Measurements from ENCODE around the gene LIMS2. TPM values are rescaled to one million over a fixed set of nuclear protein-coding genes. Genes with fewer than 3 reads are reported as not detected.

Gene LIMS2
- polyA plus RNA-seq, 2 of the 4 experiments (the other 2 are of a cell fraction), result 1.2 to 6.1 TPM

DNA sequence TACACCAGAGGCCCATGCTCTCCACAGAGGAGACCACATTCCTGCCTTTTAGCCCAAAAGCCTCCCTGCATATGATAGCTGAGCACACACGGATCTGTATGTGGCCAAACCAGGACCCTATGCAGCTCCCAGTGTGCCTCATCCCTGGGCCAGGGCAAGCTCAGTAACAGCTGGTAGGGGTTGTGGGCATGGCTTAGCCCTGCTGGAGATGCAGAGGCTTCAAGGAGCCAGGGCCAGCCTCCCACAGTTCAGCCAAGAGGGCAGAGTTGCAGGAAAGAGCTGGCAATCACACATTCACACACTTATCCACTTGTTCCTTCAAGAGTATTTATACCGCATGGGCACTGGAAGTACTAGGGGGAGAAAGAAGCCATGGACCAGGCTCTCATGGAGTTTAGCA is 1.6 kb upstream of the LIMS2 start:
- no peak overlapping the region for H3K4me2 ChIP-seq
- FAIRE-seq (no peak), DNase-seq (ENCODE audit: low read depth in 1 of 2, low spot score in 1 of 2) (no peak), ATAC-seq (no peak)
- H3K9me3 ChIP-seq, result no peaks in the 10 kb centered on the region
- H3K4me1 ChIP-seq, result peaks cover 11% of the 10 kb centered on the region
- WGBS (ENCODE audit: missing lambda C conversion rate), result 89% methylated on average over 2 of the region's 2 CpGs
- ChIA-PET POLR2A (no interaction called here), CTCF (interaction anchor here (1.4 to 2.7 kb wide), 3 partner anchors 19 to 27 kb away, joined by 3 to 10 read pairs (median 4); partner anchors contain the start of gene SFT2D3)
- no peak for TF ChIP-seq CHD2 (IDR thresholded peaks at IDR 0.05; ENCODE audit: low read length, partially characterized antibody)
- TF ChIP-seq NFE2L2 (conservative IDR thresholded peaks at IDR 0.05; ENCODE audit: low read length), result no peak
- TF ChIP-seq, protein P1, sequence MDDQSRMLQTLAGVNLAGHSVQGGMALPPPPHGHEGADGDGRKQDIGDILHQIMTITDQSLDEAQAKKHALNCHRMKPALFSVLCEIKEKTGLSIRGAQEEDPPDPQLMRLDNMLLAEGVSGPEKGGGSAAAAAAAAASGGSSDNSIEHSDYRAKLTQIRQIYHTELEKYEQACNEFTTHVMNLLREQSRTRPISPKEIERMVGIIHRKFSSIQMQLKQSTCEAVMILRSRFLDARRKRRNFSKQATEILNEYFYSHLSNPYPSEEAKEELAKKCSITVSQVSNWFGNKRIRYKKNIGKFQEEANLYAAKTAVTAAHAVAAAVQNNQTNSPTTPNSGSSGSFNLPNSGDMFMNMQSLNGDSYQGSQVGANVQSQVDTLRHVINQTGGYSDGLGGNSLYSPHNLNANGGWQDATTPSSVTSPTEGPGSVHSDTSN (IDR thresholded peaks at IDR 0.05), result no peak
- TF ChIP-seq KDM1A (IDR thresholded peaks at IDR 0.05; ENCODE audit: low read depth), result no peak
- no peak for TF ChIP-seq MYC (IDR thresholded peaks at IDR 0.05; ENCODE audit: borderline replicate concordance, low read length)
- no peak overlapping the region for H3K4me3 ChIP-seq
- H3K27ac ChIP-seq, result no peak overlapping the region

DNA sequence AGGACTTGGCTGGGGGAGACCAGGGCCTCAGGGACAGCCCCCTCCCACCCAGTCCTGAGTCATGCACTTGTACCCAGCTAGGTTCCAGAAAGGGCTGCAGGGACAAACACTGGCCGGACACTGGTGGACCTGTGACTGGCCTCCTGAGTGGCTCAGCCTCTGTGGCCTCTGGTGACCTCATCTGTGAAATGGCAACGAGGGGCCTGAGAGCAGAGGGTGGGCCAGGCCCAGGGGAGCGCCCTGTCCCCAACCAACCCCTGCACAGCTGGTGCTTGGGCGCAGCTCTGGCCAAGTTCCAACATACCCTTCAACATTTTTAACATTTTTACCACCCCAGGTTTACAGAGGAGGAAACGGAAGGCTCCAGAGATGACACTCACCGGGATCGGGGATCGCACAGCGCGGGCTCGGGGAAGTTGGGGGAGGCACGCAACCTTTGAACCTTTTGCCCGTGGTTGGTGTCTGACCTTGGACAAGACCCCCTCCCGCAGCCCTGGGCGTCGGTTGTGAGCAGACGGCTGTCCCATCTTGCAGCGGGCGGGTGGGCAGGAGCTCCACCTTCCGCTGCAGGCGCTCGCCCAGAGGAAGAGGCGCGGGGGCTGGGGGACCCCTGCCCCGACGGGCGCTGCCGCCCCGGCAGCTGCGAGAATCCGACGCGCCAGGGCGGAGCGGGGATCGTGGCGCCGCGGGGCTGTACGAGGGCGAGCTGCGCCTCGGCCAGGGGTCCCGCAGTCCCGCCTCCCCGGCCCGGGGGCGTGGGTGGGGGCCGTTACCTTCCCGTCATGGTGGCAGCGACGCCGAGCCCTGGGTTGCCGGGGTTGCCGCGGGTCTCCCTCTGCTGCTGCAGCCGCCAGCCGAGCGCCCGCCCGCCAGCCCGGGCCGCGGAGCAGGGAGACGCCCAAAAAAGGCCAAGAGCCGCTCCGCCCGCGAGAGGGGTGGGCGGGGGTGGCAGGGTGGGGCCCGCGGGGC is 805 bp downstream of the LIMS2 start:
- TF ChIP-seq, protein P2, sequence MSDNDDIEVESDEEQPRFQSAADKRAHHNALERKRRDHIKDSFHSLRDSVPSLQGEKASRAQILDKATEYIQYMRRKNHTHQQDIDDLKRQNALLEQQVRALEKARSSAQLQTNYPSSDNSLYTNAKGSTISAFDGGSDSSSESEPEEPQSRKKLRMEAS (IDR thresholded peaks at IDR 0.05), result no peak
- TF ChIP-seq ESRRA (IDR thresholded peaks at IDR 0.05; ENCODE audit: borderline replicate concordance, low read length) (no peak), FOSL2 (IDR thresholded peaks at IDR 0.05) (no peak), FOSL2 (CRISPR knock-in tag; IDR thresholded peaks at IDR 0.05) (no peak), RCOR1 (IDR thresholded peaks at IDR 0.05; ENCODE audit: low read depth, low read length) (no peak)
- TF ChIP-seq, protein P3, sequence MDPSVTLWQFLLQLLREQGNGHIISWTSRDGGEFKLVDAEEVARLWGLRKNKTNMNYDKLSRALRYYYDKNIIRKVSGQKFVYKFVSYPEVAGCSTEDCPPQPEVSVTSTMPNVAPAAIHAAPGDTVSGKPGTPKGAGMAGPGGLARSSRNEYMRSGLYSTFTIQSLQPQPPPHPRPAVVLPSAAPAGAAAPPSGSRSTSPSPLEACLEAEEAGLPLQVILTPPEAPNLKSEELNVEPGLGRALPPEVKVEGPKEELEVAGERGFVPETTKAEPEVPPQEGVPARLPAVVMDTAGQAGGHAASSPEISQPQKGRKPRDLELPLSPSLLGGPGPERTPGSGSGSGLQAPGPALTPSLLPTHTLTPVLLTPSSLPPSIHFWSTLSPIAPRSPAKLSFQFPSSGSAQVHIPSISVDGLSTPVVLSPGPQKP (IDR thresholded peaks at IDR 0.05; ENCODE audit: low read depth, low read length), result no peak
- TF ChIP-seq, protein P4, sequence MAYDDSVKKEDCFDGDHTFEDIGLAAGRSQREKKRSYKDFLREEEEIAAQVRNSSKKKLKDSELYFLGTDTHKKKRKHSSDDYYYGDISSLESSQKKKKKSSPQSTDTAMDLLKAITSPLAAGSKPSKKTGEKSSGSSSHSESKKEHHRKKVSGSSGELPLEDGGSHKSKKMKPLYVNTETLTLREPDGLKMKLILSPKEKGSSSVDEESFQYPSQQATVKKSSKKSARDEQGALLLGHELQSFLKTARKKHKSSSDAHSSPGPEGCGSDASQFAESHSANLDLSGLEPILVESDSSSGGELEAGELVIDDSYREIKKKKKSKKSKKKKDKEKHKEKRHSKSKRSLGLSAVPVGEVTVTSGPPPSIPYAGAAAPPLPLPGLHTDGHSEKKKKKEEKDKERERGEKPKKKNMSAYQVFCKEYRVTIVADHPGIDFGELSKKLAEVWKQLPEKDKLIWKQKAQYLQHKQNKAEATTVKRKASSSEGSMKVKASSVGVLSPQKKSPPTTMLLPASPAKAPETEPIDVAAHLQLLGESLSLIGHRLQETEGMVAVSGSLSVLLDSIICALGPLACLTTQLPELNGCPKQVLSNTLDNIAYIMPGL (CRISPR knock-in tag; IDR thresholded peaks at IDR 0.05; ENCODE audit: borderline replicate concordance), result no peak
- TF ChIP-seq, protein P5, sequence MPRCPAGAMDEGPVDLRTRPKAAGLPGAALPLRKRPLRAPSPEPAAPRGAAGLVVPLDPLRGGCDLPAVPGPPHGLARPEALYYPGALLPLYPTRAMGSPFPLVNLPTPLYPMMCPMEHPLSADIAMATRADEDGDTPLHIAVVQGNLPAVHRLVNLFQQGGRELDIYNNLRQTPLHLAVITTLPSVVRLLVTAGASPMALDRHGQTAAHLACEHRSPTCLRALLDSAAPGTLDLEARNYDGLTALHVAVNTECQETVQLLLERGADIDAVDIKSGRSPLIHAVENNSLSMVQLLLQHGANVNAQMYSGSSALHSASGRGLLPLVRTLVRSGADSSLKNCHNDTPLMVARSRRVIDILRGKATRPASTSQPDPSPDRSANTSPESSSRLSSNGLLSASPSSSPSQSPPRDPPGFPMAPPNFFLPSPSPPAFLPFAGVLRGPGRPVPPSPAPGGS (IDR thresholded peaks at IDR 0.05), result no peak
- CTCF ChIA-PET, result interaction anchor here (0.5 to 2.7 kb wide), 14 partner anchors 21 to 607 kb away, joined by 3 to 10 read pairs (median 4); no protein-coding TSS in a partner anchor
- DNase-seq (ENCODE audit: low read depth in 1 of 2, low spot score in 1 of 2) (peak in 1 of 2 experiments; percentile 41), ATAC-seq (peak; percentile 60 to 66), FAIRE-seq (no peak)
- WGBS (ENCODE audit: missing lambda C conversion rate), result 52% methylated on average over 18 of the region's 72 CpGs
- H3K27ac ChIP-seq, result peak overlapping the region; percentile 67 to 90
- POLR2A ChIA-PET, result interaction anchor here (0.8 to 1.1 kb wide), 2 partner anchors 26 to 148 kb away, joined by 3 read pairs; partner anchors contain the start of gene IWS1
- peaks cover 15% of the 10 kb centered on the region for H3K4me1 ChIP-seq
- H3K9me3 ChIP-seq, result no peaks in the 10 kb centered on the region
- peak overlapping the region; percentile 94 for H3K4me2 ChIP-seq
- H3K4me3 ChIP-seq, result peak overlapping the region; percentile 77
